Measurements from ENCODE around the gene THBS4.

DNA sequence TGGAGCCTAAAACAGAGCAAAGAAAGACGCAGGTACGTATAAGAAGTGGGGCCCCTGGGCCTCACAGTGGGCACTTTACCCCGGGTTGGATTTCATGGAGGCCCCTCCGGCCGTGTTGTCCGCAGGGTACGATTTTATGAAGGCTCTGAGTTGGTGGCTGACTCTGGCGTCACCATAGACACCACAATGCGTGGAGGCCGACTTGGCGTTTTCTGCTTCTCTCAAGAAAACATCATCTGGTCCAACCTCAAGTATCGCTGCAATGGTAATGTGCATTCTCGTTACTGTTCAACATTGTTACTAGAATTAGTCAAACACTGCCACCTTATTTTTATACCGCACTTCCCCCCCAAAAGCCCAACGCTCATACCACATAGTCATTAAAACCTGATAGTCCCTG is 47.1 kb downstream of the THBS4 start:
- TF ChIP-seq TAF1 (IDR thresholded peaks at IDR 0.05; ENCODE audit: borderline replicate concordance, low read depth, low read length), result no peak
- no peak for TF ChIP-seq POLR2A (IDR thresholded peaks at IDR 0.05; ENCODE audit: low read depth, low read length)
- TF ChIP-seq POLR2AphosphoS5 (IDR thresholded peaks at IDR 0.05; ENCODE audit: low read depth, low read length), result no peak

All from GM12892 (cell line).